22Rv1 (cell line): ENCODE data around the gene FCRLB.

Experiments used
- H3K27ac ChIP-seq: fragments of 450-650 bp; 2 replicates; pipeline ENCODE4 v1.5.1; 2017
- CTCF ChIP-seq: fragments of 450-650 bp; IDR thresholded peaks from 2 replicates; pipeline ENCODE4 v1.5.1; 2017; ENCODE audit warnings: mild to moderate bottlenecking
- ZFX ChIP-seq: fragments of 450-650 bp; IDR thresholded peaks from 2 replicates; pipeline ENCODE4 v1.6.1; 2017; ENCODE audit warnings: antibody characterized with exemption, borderline replicate concordance

FCRLB gene

DNA sequence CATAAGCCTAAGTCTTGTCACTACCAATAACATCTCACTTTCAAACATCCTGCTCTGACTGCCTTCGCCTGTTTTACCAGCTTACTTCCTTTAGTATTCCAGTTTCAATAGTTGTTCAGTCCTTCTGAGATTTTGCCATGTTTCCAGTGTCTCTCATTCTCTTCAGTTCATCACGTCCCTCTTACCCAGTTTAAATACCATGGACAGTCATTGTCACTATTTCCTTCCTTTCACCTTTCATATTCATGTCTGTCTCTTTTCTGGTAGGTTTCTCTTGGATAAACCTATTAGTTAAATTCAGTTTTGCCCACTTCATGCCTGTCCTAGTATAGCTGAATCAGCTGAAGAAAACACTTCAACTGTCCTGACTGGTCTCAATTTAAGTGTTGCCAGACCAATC, 50.6 kb downstream of the FCRLB start:
- no peak overlapping the region for H3K27ac ChIP-seq
- TF ChIP-seq CTCF (no peak), ZFX (no peak)

GRCh38 chr1:161772397-161772796, 51.1 kb downstream of the FCRLB start:
- H3K27ac ChIP-seq: no peak overlapping the region
- TF ChIP-seq CTCF: no peak
- TF ChIP-seq ZFX: no peak

DNA sequence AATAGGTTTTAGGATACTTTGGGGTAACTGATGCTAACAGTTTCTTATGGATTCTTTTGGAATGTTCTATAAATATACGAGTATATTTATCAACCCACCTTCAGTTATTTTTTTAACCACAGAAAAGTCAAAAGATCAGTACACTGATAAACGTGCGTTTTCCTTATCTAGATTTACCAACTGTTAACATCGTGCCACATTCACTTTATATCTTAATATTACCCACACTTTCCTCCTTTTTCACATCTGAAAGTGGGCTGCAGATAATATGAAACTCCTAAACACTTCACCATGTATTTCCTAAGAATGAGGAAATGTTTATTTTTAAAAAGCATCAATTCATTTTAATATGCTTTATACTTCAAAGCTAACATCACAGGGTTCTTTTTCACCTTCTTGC, 52.4 kb downstream of the FCRLB start:
- no peak overlapping the region for H3K27ac ChIP-seq
- TF ChIP-seq CTCF: no peak
- no peak for TF ChIP-seq ZFX

DNA sequence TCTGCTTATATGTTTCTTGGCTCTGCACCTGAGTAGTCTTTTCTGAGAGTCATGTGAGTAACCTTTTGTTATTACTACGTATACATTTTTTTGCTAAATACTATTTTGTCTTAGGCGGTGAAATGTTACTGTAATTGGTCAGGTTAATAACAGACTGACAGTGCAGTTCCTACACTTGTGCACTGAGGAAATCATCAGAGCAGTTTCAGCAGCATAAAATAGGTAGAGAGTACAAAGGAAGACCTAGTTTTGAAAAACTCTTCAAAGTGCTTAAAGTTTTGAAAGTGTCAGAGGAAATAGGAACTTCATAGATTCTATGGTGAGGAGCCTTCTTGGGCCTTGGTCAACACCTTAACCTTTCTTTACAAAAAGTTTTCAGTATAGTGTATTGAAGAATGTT, 55.9 kb downstream of the FCRLB start:
- TF ChIP-seq CTCF (no peak), ZFX (no peak)
- H3K27ac ChIP-seq: no peak overlapping the region
